Large intestine (tissue), 3 donors: Measurements from ENCODE around the gene OLFML2B. TPM values are rescaled to one million over a fixed set of nuclear protein-coding genes. Genes with fewer than 3 reads are reported as not detected.

ENCODE experiments used
- DNase-seq, 2 donors: peaks; one replicate each; pipeline versions ENCODE4 v3.0.0 to v3.0.0-alpha.2; 2013
- H3K27ac ChIP-seq: one replicate; pipeline ENCODE4 v1.5.1; 2013; ENCODE audit warnings: low read length
- H3K27me3 ChIP-seq: 2 replicates; pipeline ENCODE4 v1.6.1; 2013; ENCODE audit warnings: low read length; ENCODE audit not compliant: control insufficient read depth, insufficient read depth
- H3K36me3 ChIP-seq: 2 replicates; pipeline ENCODE4 v1.6.1; 2013; ENCODE audit warnings: low read length; ENCODE audit not compliant: control insufficient read depth, insufficient read depth
- H3K4me1 ChIP-seq: one replicate; pipeline ENCODE4 v1.6.1; 2013; ENCODE audit warnings: low read length; ENCODE audit not compliant: control insufficient read depth, insufficient read depth
- H3K4me3 ChIP-seq: one replicate; pipeline ENCODE4 v1.5.1; 2013; ENCODE audit warnings: low read length
- H3K9me3 ChIP-seq: one replicate; pipeline ENCODE4 v1.6.1; 2013; ENCODE audit warnings: mild to moderate bottlenecking, low read depth, low read length, moderate library complexity; ENCODE audit not compliant: control insufficient read depth
- WGBS: methylation state at CpG from one replicate; pipeline ENCODE4 v1.1.5; 2013; ENCODE audit warnings: low lambda C conversion rate; ENCODE audit not compliant: insufficient coverage; 5-methylcytosine and 5-hydroxymethylcytosine counted together
- polyA plus RNA-seq: library from polyadenylated mRNA; unstranded; fragments of 120-200 nt; gene quantifications from one replicate; pipeline ENCODE4 v1.2.1, GENCODE V29; 2013

Gene OLFML2B
- polyA plus RNA-seq, 1 donor = 20.0 TPM

DNA sequence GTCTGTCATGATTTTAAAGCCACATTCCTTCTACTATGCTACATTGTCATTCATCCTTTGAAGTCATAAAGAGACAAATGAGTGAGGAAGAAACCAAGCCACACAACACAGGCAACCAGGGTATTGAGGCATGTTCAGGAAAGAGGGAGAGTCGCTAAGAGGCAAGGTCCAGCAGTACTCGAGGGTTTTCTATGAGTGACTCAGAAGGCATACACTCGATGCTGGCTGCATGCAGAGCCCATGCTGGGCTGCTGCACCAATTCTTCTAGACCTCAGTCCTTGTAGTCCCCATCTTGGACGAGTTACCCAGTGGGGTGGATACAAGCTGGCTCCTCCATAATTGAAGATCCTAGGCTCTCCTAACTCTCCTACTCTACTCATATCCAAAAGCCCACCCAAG lies 57.6 kb downstream of the OLFML2B start:
- no peaks in the 10 kb centered on the region for H3K9me3 ChIP-seq
- peaks cover 9% of the 10 kb centered on the region for H3K36me3 ChIP-seq
- no peaks in the 10 kb centered on the region for H3K4me1 ChIP-seq
- WGBS = no CpG with 5 or more reads among the region's 4 CpGs
- no peak overlapping the region for H3K27ac ChIP-seq
- H3K27me3 ChIP-seq = no peaks in the 10 kb centered on the region
- no peak for DNase-seq
- H3K4me3 ChIP-seq = no peak overlapping the region

- H3K36me3 ChIP-seq = peaks cover 21% of the 10 kb centered on the region
- no peaks in the 10 kb centered on the region for H3K4me1 ChIP-seq
- no peak overlapping the region for H3K4me3 ChIP-seq
- DNase-seq = no peak
- no peaks in the 10 kb centered on the region for H3K9me3 ChIP-seq
- H3K27ac ChIP-seq = no peak overlapping the region
- no peaks in the 10 kb centered on the region for H3K27me3 ChIP-seq
- 64% methylated on average over 1 of the region's 8 CpGs for WGBS
These were observed 61.4 kb downstream of the OLFML2B start for GRCh38 chr1:161962091-161962887.

- H3K4me1 ChIP-seq = no peaks in the 10 kb centered on the region
- H3K4me3 ChIP-seq = no peak overlapping the region
- no CpG with 5 or more reads among the region's 7 CpGs for WGBS
- peaks cover 15% of the 10 kb centered on the region for H3K36me3 ChIP-seq
- no peak for DNase-seq
- H3K27ac ChIP-seq = no peak overlapping the region
- H3K27me3 ChIP-seq = no peaks in the 10 kb centered on the region
- H3K9me3 ChIP-seq = no peaks in the 10 kb centered on the region
These were observed 65.2 kb downstream of the OLFML2B start for GRCh38 chr1:161958425-161958824.

GRCh38 chr1:161956930-161957329 lies 66.7 kb downstream of the OLFML2B start:
- WGBS = 71% methylated on average over 1 of the region's 3 CpGs
- H3K4me1 ChIP-seq = no peaks in the 10 kb centered on the region
- DNase-seq = no peak
- no peak overlapping the region for H3K27ac ChIP-seq
- no peak overlapping the region for H3K4me3 ChIP-seq
- H3K27me3 ChIP-seq = no peaks in the 10 kb centered on the region
- H3K36me3 ChIP-seq = peaks cover 15% of the 10 kb centered on the region
- H3K9me3 ChIP-seq = no peaks in the 10 kb centered on the region

DNA sequence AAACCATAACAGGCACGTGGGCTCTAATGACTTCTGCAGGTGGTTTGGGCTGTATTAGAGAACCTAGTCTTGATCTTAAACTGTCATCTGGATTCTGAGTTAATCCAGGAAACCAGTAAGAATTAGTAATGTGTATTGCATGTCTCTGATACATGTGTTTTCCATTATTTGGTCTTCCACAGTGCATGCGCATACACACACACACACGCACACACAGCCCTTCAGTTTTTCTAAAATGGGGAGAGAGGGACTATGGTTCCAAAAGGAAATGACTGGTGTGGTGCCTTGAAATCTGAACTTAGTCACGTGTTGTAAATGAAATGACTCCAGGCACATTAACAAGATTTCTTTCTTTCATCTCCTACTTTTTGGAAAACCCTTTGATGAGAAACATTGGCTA lies 67.6 kb downstream of the OLFML2B start:
- no peaks in the 10 kb centered on the region for H3K27me3 ChIP-seq
- no peaks in the 10 kb centered on the region for H3K4me1 ChIP-seq
- peaks cover 15% of the 10 kb centered on the region for H3K36me3 ChIP-seq
- no CpG with 5 or more reads among the region's 4 CpGs for WGBS
- no peak overlapping the region for H3K27ac ChIP-seq
- DNase-seq = peak in 1 of 2 donors; percentile 22
- no peaks in the 10 kb centered on the region for H3K9me3 ChIP-seq
- H3K4me3 ChIP-seq = no peak overlapping the region

DNA sequence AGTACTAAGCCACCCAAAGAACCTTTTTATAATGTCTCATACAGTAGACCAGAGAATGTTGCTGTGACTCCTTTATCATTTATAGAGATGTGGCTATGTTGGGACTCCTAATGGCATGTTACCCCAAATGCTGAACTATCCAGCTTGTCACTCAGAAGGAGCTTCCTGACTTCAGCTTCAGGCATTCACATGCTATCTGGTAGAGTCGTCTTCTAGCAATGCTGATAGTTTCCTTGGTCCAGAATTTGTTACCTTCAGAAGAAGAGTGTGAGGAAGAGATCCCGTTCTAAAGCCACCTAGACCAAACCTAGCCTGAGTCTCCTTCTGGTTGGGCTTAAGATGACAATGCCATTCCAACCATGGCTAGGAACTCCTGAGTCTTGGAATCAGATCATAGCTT lies 68.1 kb downstream of the OLFML2B start:
- no peaks in the 10 kb centered on the region for H3K27me3 ChIP-seq
- H3K27ac ChIP-seq = no peak overlapping the region
- no peaks in the 10 kb centered on the region for H3K4me1 ChIP-seq
- no CpG with 5 or more reads among the region's 2 CpGs for WGBS
- H3K9me3 ChIP-seq = no peaks in the 10 kb centered on the region
- H3K4me3 ChIP-seq = no peak overlapping the region
- H3K36me3 ChIP-seq = peaks cover 15% of the 10 kb centered on the region
- DNase-seq = no peak

DNA sequence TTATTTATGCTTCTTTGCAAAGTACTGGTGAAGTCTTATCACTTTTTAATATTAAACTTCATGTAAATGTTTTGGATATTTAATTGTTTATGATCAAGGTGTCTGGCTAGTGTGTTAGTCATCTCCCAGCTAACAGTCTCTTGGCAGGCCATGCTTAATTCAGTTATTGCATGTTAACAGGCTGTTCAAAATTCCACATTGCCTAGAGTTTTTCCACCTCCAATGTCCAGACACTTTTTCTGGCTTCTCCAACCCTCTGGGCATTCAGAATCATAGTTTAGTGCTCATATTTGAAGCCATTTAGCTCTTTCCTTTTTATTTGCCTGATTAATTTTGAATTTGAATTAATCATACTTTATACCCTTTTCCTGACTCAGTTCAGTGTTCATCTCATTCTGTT lies 69.2 kb downstream of the OLFML2B start:
- DNase-seq = no peak
- Histone ChIP-seq H3K9me3 (no peaks in the 10 kb centered on the region), H3K4me1 (no peaks in the 10 kb centered on the region), H3K27ac (no peak overlapping the region), H3K4me3 (no peak overlapping the region), H3K36me3 (peaks cover 11% of the 10 kb centered on the region), H3K27me3 (no peaks in the 10 kb centered on the region)

DNA sequence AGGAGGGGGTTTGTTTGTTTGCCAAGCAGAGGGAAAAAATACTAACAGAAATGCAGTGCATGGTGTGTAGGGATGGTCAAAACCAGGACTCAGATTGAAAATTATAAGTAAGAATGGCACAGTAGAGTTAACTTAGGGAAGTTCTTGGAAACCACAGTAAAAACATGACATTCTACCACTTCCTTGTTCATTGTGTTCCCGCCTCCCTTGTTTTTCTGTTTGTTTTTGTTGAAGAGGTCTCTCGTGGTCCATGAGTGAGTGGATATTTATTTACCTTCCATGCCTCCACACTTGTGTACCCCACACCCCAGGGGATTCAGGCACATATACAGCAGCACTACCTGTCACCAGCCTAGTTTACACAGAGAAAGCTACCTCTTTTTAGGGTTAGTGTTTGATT lies 69.6 kb downstream of the OLFML2B start:
- Histone ChIP-seq H3K36me3 (peaks cover 9% of the 10 kb centered on the region), H3K27ac (no peak overlapping the region), H3K9me3 (no peaks in the 10 kb centered on the region), H3K27me3 (no peaks in the 10 kb centered on the region), H3K4me3 (no peak overlapping the region), H3K4me1 (no peaks in the 10 kb centered on the region)
- no peak for DNase-seq
- WGBS = 67% methylated on average over 2 of the region's 2 CpGs

- DNase-seq = no peak
These were observed 70.3 kb downstream of the OLFML2B start for GRCh38 chr1:161953256-161953920.

GRCh38 chr1:161952607-161953172 lies 71.0 kb downstream of the OLFML2B start:
- Histone ChIP-seq H3K27me3 (no peaks in the 10 kb centered on the region), H3K4me1 (no peaks in the 10 kb centered on the region), H3K36me3 (no peaks in the 10 kb centered on the region), H3K27ac (no peak overlapping the region), H3K4me3 (no peak overlapping the region), H3K9me3 (no peaks in the 10 kb centered on the region)
- DNase-seq = no peak
- no CpG with 5 or more reads among the region's 3 CpGs for WGBS

More at GRCh38 chr1:161953256-161953920, 70.3 kb downstream of the OLFML2B start:
- Histone ChIP-seq H3K36me3 (peaks cover 5% of the 10 kb centered on the region), H3K9me3 (no peaks in the 10 kb centered on the region), H3K4me1 (no peaks in the 10 kb centered on the region), H3K4me3 (no peak overlapping the region), H3K27ac (no peak overlapping the region), H3K27me3 (no peaks in the 10 kb centered on the region)
- 94% methylated on average over 3 of the region's 5 CpGs for WGBS
